WTC11 (cell line): Measurements from ENCODE around the gene ERICH6B.

Experiments used
- ATF6 ChIP-seq: sonication (generic); formaldehyde crosslinking; IDR thresholded peaks from 2 replicates; pipeline ENCODE4 v1.8.1; 2023; ENCODE audit warnings: mild to moderate bottlenecking, missing genetic modification reagents
- ESRRA ChIP-seq: sonication (generic); formaldehyde crosslinking; IDR thresholded peaks from 2 replicates; pipeline ENCODE4 v1.8.1; 2022; ENCODE audit warnings: mild to moderate bottlenecking, missing genetic modification reagents, borderline replicate concordance
- FOXP1 ChIP-seq: sonication (generic); formaldehyde crosslinking; IDR thresholded peaks from 2 replicates; pipeline ENCODE4 v1.8.0; 2022; ENCODE audit warnings: missing genetic modification reagents, mild to moderate bottlenecking, moderate library complexity, borderline replicate concordance
- GRHL2 ChIP-seq: fragments of 250-450 bp; sonication (Bioruptor Pico); IDR thresholded peaks from 2 replicates; pipeline ENCODE4 v1.8.0; 2022; ENCODE audit warnings: mild to moderate bottlenecking, moderate library complexity; ENCODE audit not compliant: insufficient replicate concordance, severe bottlenecking
- MAX ChIP-seq: sonication (generic); formaldehyde crosslinking; IDR thresholded peaks from 2 replicates; pipeline ENCODE4 v1.8.0; 2022; ENCODE audit warnings: mild to moderate bottlenecking, missing genetic modification reagents
- MXD4 ChIP-seq: fragments of 250-450 bp; sonication (Bioruptor Pico); IDR thresholded peaks from 2 replicates; pipeline ENCODE4 v1.8.0; 2021; ENCODE audit warnings: mild to moderate bottlenecking, moderate library complexity, borderline replicate concordance
- NFATC4 ChIP-seq: fragments of 250-450 bp; sonication (Bioruptor Pico); IDR thresholded peaks from 2 replicates; pipeline ENCODE4 v1.9.0; 2021; ENCODE audit warnings: mild to moderate bottlenecking
- NR2C2 ChIP-seq: sonication (generic); formaldehyde crosslinking; IDR thresholded peaks from 2 replicates; pipeline ENCODE4 v1.8.0; 2022; ENCODE audit warnings: mild to moderate bottlenecking, missing genetic modification reagents
- TEAD4 ChIP-seq: sonication (generic); formaldehyde crosslinking; IDR thresholded peaks from 2 replicates; pipeline ENCODE4 v1.8.0; 2022; ENCODE audit warnings: mild to moderate bottlenecking, missing genetic modification reagents
- TF ChIP-seq, protein P1 (sequence below): fragments of 200-600 bp; IDR thresholded peaks from 2 replicates; pipeline ENCODE4 v1.8.0; 2022; ENCODE audit warnings: antibody characterized with exemption
- TF ChIP-seq, protein P2 (sequence below): sonication (generic); formaldehyde crosslinking; IDR thresholded peaks from 2 replicates; pipeline ENCODE4 v1.8.1; 2023; ENCODE audit warnings: mild to moderate bottlenecking, moderate library complexity, missing genetic modification reagents
- TF ChIP-seq, protein P3 (sequence below): sonication (generic); formaldehyde crosslinking; IDR thresholded peaks from 2 replicates; pipeline ENCODE4 v1.8.1; 2022; ENCODE audit warnings: mild to moderate bottlenecking, moderate library complexity, missing genetic modification reagents

- TF ChIP-seq, protein P1, sequence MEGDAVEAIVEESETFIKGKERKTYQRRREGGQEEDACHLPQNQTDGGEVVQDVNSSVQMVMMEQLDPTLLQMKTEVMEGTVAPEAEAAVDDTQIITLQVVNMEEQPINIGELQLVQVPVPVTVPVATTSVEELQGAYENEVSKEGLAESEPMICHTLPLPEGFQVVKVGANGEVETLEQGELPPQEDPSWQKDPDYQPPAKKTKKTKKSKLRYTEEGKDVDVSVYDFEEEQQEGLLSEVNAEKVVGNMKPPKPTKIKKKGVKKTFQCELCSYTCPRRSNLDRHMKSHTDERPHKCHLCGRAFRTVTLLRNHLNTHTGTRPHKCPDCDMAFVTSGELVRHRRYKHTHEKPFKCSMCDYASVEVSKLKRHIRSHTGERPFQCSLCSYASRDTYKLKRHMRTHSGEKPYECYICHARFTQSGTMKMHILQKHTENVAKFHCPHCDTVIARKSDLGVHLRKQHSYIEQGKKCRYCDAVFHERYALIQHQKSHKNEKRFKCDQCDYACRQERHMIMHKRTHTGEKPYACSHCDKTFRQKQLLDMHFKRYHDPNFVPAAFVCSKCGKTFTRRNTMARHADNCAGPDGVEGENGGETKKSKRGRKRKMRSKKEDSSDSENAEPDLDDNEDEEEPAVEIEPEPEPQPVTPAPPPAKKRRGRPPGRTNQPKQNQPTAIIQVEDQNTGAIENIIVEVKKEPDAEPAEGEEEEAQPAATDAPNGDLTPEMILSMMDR: peak; percentile 84
- TF ChIP-seq FOXP1 (CRISPR knock-in tag) (no peak), MXD4 (no peak), ESRRA (CRISPR knock-in tag) (no peak), NFATC4 (no peak), NR2C2 (CRISPR knock-in tag) (no peak), TEAD4 (CRISPR knock-in tag) (no peak), MAX (CRISPR knock-in tag) (no peak), GRHL2 (CRISPR knock-in tag) (no peak), ATF6 (CRISPR knock-in tag) (no peak)
- TF ChIP-seq, protein P2, sequence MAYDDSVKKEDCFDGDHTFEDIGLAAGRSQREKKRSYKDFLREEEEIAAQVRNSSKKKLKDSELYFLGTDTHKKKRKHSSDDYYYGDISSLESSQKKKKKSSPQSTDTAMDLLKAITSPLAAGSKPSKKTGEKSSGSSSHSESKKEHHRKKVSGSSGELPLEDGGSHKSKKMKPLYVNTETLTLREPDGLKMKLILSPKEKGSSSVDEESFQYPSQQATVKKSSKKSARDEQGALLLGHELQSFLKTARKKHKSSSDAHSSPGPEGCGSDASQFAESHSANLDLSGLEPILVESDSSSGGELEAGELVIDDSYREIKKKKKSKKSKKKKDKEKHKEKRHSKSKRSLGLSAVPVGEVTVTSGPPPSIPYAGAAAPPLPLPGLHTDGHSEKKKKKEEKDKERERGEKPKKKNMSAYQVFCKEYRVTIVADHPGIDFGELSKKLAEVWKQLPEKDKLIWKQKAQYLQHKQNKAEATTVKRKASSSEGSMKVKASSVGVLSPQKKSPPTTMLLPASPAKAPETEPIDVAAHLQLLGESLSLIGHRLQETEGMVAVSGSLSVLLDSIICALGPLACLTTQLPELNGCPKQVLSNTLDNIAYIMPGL (CRISPR knock-in tag): no peak
- TF ChIP-seq, protein P3, sequence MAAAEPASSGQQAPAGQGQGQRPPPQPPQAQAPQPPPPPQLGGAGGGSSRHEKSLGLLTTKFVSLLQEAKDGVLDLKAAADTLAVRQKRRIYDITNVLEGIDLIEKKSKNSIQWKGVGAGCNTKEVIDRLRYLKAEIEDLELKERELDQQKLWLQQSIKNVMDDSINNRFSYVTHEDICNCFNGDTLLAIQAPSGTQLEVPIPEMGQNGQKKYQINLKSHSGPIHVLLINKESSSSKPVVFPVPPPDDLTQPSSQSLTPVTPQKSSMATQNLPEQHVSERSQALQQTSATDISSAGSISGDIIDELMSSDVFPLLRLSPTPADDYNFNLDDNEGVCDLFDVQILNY (CRISPR knock-in tag): no peak
These were observed 104.0 kb downstream of the ERICH6B start for GRCh38 chr13:45511310-45512097.
